Stimulated activated CD4-positive, alpha-beta T cell treated with anti-CD3 and anti-CD28 coated beads, Interleukin-2, amount 100 ng/mL, for 24 hours (primary cell): ENCODE measurements around the gene MRPS14.

Experiments
- DNase-seq, 2 donors: peaks; one replicate each; pipeline ENCODE4 v3.0.0-alpha.2; 2020

The MRPS14 gene

DNA sequence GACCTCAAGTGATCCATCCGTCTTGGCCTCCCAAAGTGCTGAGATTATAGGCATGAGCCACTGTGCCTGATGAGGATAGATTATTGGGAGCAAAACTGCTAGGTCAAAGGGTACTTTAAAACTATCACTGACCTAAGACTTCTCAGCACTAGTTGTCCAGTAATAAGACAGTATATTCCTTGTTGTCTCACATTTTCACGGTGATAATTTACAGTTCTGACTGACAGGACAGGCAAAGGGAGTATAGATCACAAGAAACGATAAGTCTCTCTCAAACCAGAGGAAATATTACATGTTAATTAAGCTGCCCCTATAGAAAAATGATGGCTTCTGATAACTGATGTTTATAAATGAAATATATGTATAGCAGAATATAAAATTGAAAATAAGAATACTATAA, 3.7 kb downstream of the MRPS14 start:
- DNase-seq = no peak

GRCh38 chr1:175015243-175015642, 8.0 kb downstream of the MRPS14 start:
- no peak for DNase-seq

DNA sequence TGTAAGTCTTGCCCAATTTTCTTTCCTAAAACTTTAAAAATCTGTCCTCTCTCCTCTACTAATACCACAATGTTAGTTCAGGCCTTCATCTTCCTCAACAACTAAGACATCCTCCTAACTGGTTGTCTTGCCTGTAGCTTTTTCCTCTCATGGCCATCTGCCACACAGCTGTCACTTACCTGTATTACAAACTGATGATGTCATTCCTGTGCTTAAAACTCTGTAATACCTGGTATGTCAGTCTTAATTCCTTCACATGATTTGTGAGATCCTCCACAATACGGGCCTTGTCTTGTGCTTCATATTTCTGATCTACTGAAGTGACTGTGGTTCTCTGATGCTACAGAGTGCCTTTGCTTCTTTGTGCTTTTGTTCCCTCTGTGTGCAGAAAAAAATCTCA, 9.8 kb downstream of the MRPS14 start:
- DNase-seq = no peak

GRCh38 chr1:175009532-175009931, 13.7 kb downstream of the MRPS14 start:
- no peak for DNase-seq

DNA sequence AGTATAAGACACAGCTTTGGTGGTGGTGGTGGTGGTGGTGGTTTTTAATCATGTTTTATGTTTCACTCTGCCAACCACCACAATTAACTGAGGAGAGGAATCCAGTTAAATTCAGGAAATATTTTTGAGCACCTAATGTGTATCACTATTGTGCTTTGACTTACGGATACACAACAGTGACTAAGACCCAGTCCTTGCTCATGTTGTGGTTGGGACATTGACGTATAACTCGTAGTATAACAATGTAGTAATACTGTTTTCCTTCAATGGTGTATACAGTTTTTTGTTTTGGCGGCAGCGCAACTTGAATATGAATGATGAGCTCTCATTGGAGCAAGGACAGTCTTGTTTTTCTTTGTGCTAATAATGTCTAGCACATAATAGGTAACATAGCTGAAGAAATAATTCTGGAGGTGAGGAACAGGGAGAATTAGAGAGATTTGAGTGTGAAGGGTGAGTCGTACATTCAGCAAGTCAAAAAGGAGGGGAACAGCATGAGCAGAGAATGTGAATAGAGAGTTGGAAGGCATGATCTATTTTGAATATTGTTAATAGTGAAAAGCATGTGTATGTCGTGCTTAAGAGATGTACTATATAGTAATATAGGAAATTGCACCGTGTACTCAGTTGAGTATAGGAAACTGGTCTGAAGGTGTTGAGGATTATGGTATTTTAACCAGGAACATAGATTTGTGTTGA, 18.0 kb downstream of the MRPS14 start:
- DNase-seq = no peak

DNA sequence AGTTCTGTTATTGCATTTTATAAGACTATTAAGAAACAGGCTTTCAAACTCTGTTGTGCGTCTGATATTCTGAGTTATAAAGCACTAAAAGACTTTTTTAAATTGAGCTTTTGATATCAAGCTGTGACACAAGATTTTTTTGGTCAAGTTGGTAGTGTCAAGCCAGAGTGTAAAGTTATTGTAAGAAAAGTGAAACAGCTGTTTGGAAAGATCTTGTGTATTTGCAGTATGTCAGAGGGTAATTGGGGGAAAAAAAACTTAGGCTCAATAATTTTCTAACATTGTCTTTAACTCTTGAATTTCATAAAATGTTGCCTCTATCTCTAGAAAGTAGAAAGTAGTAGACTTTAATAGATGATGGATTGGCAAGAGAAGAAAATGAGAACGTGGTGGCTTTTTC, 19.7 kb downstream of the MRPS14 start:
- DNase-seq = no peak

DNA sequence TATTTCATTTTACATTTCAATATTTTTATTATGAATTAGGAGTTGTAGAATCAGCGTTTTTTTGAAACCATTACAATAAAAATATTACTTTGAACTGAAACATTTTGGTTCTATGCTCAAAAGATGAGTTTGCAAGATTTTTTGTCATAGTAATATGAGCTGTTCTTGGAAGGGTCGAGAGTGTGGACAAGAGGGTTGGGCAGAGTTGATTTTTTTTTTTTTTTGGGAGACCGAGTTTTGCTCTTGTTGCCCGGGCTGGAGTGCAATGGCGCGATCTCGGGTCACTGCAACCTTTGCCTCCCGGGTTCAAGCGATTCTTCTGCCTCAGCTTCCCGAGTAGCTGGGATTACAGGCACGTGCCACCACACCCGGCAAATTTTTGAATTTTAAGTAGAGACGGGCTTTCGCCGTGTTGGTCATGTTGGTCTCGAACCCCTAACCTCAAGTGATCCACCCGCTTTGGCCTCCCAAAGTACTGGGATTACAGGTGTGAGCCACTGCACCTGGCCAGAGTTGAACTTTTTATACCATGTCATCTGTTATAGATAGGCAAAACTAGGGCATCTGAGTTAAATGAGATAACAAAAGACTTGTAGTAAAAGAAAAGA, 20.2 kb downstream of the MRPS14 start:
- no peak for DNase-seq

GRCh38 chr1:175000697-175001187, 22.5 kb downstream of the MRPS14 start:
- DNase-seq = no peak

GRCh38 chr1:174999936-175000696, 23.1 kb downstream of the MRPS14 start, which contains the start of gene CACYBP:
TSS of gene CACYBP (plus strand) at chr1:174999947. CDS start at chr1:175000181, 234 bp downstream.
- peak; percentile 44 to 49 for DNase-seq

- DNase-seq = peak; percentile 96
Measured at GRCh38 chr1:174999216-174999935, 23.8 kb downstream of the MRPS14 start.

DNA sequence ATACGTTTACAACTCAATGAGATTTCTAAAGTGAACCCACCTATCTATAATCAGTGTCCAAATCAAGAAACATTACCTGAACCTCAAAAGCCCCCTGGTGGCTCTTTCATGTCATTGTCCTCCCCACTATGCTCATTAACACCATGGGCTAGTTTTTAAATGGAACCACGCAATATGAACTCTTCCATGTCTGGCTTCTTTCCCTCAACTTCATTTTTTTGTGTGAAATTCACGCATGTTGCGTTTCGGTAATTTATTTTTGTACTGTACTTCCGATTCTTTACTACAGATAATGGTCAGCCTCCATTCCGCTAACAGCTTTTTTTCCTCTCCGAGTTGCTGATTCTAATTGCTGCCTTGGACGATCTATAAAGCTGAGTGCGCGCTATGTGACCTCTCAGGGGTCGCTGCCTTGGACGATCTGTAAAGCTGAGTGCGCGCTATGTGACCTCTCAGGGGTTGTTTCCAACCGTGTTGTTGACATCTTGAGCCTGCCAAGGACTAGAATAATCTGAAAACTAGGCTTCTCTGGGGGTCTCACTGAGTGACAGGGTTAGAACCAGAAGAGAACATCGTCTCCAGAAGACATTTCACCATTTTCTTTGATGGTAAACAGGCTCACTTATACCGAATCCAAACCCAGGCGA, 24.5 kb downstream of the MRPS14 start:
- DNase-seq = peak; percentile 24 to 42

GRCh38 chr1:174997041-174997440, 26.2 kb downstream of the MRPS14 start:
- DNase-seq = no peak

DNA sequence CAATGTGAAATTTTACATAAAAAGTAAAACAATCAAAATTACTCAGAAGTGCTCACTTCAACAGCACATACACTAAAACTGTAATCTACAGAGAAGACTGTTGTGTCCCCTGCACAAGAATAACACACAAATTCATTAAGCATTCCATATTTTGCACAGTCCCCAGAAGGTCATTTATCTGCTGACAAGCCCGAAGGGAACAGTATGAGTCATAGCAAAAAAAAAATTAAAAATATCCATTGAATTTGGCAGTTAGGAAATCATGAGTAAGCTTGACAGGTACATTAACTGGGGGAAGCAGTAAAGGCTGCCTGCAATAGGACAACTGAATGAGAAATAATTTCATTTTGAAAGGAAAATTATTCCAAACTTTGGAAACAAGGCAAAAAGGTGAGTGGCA, 26.7 kb downstream of the MRPS14 start:
- no peak for DNase-seq

DNA sequence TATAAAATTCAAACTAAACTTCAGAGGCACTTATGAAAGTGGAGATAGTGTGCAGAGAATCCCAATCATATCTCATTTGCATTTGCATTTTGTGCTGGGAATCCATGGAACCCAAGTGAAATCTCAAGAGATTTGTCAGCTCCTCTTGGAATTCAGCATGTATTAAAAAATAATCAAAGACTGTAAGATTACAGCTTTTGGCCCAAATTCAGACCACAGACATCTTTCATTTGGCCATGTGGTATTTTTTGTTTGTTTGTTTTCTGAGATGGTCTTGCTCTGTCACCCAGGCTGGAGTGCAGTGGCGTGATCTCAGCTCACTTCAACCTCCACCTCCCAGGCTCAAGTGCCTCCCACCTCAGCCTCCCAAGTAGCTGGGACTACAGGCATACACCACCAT, 27.3 kb downstream of the MRPS14 start:
- DNase-seq = no peak

DNA sequence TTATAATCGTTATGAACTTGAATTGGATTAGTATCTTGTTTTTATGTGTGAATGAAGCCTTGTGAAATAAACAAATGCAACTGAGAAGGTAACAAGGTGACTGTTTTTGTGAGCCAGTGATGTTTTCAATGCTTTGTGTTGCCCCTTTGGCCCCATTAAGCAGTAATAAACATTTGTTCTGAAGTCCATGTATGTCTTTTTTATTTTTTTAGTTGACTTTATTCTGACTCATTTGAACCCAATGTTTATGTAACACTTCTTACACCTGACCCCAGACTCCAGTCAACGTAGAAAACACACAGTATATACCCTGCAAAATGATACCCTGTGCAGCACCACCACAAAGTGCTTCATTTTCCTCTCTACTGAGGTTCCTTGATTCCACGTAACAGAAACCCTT, 28.1 kb downstream of the MRPS14 start:
- no peak for DNase-seq

DNA sequence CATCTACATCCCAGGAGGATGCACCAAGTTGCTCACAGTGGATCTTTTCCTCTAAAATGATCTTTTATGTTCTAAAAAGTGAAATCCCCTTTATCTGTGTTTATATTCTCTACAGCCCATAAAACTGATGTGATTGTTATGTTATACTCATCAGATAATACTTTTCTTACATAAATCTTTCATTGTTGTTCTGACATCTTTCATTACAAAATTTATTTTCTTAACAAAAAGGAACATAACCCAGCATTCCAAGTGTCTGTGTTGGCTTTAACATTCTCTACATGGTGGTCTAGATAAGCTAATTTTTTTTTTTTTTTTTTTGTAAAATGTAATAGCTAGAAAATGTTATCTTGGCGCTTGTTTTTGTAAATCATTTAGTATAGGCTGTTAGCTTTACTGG, 31.8 kb downstream of the MRPS14 start:
- DNase-seq = no peak

GRCh38 chr1:174990382-174990999, 32.7 kb downstream of the MRPS14 start:
- DNase-seq = no peak

GRCh38 chr1:174989536-174990220, 33.5 kb downstream of the MRPS14 start:
- no peak for DNase-seq

- no peak for DNase-seq
Measured at GRCh38 chr1:174988986-174989385, 34.2 kb downstream of the MRPS14 start.

DNA sequence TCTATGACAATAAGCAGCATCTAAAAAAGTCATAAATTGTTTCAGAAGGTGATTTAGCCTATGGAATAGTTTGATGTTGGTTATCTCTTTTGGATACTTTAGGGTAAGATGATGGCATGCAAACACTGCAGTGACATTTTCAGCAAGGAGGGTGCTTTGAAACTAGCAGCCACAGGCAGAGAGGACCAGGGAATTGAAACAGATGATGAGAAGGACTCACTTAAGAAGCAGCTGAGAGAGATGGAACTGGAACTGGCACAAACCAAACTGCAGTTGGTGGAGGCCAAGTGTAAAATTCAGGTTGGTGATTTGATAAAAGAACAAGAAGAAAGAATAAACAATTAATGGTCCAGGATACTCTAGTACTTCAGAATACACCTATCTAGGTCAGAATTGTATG, 34.7 kb downstream of the MRPS14 start:
- no peak for DNase-seq

DNA sequence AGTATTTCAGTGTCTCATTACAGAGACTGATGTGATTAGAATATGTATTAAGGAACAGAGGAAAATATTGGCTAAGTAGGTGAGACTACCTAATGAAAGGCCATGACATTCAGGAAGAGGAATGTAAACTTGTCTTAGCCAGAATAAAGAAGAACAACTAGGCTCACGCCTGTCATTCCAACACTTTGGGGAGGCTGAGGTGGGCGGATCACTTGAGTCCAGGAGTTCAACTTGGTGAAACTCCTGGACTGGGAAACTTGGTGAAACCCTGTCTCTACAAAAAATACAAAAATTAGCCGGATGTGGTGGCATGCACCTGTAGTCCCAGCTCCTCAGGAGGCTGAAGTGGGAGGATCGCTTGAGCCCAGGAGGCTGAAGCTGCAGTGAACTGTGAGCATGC, 38.3 kb downstream of the MRPS14 start:
- DNase-seq = no peak
